LHCN-M2 (cell line): Measurements from ENCODE around the gene TIMM21. TPM values are rescaled to one million over a fixed set of nuclear protein-coding genes. Genes with fewer than 3 reads are reported as not detected.

Source experiments
- DNase-seq: peaks from one replicate; pipeline ENCODE4 v3.0.0-alpha.2; 2012; ENCODE audit warnings: low read depth
- polyA plus RNA-seq: library from polyadenylated mRNA; unstranded; fragments of >200 nt; gene quantifications from one replicate; pipeline ENCODE4 v1.2.1, GENCODE V29; 2012; ENCODE audit warnings: missing spikeins
- total RNA-seq: library from RNA; depleted of rRNA; stranded (reverse); fragments of >200 nt; gene quantifications from 2 replicates; pipeline ENCODE4 v1.2.3, GENCODE V29; 2014; rRNA removed

TIMM21 gene
- total RNA-seq = 41.8 and 51.7 TPM in 2 replicates
- 30.3 TPM for polyA plus RNA-seq

DNA sequence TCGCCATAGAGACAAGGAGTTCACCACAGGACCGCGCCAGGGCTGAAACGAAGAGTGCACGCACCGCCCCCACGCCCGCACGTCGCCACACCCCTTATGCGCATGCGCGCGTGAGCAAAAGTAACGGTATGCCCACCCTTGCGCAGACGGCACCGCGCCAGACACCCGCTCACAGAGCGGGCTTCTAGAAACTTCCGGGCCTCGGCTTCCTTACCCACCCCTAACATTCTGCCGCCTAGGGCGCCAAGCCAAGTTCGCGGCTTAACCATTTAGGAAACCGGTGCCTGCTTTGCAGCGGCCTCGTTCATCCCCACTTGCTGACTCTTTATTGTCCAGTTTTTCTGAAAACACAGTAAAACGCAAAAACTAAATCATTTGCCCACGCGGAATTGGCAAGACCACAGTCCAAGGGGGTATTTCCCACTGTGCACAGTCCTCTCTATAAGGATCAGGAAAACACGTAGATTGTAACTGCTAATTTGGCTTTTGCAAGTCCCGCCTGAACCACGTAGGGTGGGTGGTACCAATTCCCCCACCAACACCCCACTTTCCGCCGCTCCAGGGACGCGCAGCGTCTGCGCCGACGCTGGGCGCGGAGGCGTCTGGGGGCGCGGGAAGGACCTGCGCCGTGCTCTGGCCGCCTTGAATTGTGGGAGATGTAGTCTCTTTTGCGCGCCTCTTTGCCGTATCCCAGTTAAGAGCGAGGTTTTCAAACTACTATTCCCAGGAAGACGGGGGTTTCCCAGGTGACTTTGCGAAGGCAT, at the start of gene TIMM21, which contains the start of gene FBXO15:
Gene TIMM21, plus strand, starts transcription at position 745 of the 764 bp plus-strand sequence. CDS start 286 bp downstream, outside the sequence.
Gene FBXO15, minus strand, starts transcription at position 56 of the 764 bp plus-strand sequence. Its CDS starts 49 bp downstream, at position 7.
- peak; percentile 96 for DNase-seq

DNA sequence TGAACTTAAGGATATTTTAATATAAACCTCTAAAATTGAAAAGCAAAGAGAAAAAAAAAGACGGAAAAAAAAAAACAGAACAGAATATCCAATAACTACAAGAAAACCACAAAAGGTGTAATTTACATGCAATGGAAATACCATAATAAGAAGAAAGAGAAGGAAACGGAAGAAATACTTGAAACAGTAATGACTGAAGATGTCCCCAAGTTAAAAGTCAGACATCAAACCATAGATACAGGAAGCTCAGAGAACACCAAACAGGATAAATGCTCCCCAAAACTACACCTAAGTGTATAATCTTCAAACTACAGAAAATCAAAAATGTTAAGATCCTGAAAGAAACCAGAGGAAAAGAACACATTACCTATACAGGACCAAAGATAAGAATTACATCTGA, 39.9 kb upstream of the TIMM21 start:
- DNase-seq = no peak

GRCh38 chr18:74110149-74110548, 38.2 kb upstream of the TIMM21 start:
- no peak for DNase-seq

GRCh38 chr18:74110976-74111375, 37.3 kb upstream of the TIMM21 start:
- no peak for DNase-seq

DNA sequence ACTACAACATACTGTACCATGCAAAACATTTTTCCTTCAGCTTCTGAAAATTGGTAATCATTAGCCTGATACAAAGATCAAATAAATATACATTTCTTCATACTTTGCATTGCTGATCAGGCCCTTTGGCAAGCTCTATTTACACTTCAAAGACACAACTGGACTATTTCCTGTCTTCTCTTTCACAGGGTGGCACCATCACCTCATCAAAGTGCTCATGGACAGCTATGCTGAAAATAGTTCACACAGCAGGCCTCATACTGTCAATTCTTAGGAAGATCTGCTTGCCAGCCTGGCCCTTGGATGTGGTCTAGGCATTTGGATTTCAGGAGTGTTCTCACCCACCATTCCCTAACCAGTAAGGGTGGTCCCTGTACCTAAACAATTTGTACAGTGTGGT, 34.6 kb upstream of the TIMM21 start:
- DNase-seq = no peak

GRCh38 chr18:74114116-74114515, 34.2 kb upstream of the TIMM21 start:
- DNase-seq = no peak

- peak; percentile 33 for DNase-seq
Measured at GRCh38 chr18:74115046-74115445, 33.3 kb upstream of the TIMM21 start.

DNA sequence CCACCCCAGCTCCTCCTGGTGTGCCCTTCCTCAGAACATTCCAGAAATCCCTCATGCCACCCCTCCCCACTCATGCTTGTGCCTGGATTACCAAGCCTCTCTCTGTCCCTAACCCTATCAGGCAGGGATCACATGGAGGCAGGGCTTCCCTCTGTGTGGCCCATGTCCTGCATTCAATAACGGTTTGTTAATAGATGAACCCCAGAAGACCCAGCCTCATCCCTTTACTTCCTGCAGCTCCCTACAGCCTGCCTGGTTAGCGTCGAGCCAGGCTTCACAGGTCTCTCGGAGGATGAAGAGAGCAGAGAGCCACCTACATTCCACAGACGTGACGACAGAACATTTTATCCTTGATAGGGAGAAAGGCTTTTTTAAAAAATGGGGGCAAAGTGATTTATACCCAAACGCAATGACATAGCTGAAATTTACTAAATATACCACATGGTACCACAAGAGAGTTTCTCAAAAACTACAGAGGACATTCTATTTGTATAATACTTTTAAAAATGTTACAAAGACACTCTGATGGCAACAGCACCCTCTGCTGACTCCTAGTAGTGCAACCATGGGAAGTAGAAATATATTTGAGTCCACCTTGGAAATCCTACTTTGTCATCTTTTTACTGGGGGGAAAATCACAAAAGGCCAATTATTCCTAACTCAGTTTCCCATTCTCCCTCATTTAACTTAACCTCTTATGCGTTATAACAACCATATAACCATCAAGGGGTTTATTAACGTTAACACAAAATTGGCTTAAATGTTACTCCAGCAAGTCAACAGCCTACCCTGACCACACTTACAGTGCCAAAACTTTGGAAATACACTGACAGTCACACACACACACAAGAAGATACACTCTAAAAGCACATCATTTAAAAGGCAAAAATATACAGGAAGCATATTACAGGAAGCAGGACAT, 31.4 kb upstream of the TIMM21 start:
- DNase-seq = peak; percentile 25

- no peak for DNase-seq
Measured at GRCh38 chr18:74123200-74123599, 25.1 kb upstream of the TIMM21 start.

GRCh38 chr18:74124642-74125041, 23.7 kb upstream of the TIMM21 start:
- no peak for DNase-seq

DNA sequence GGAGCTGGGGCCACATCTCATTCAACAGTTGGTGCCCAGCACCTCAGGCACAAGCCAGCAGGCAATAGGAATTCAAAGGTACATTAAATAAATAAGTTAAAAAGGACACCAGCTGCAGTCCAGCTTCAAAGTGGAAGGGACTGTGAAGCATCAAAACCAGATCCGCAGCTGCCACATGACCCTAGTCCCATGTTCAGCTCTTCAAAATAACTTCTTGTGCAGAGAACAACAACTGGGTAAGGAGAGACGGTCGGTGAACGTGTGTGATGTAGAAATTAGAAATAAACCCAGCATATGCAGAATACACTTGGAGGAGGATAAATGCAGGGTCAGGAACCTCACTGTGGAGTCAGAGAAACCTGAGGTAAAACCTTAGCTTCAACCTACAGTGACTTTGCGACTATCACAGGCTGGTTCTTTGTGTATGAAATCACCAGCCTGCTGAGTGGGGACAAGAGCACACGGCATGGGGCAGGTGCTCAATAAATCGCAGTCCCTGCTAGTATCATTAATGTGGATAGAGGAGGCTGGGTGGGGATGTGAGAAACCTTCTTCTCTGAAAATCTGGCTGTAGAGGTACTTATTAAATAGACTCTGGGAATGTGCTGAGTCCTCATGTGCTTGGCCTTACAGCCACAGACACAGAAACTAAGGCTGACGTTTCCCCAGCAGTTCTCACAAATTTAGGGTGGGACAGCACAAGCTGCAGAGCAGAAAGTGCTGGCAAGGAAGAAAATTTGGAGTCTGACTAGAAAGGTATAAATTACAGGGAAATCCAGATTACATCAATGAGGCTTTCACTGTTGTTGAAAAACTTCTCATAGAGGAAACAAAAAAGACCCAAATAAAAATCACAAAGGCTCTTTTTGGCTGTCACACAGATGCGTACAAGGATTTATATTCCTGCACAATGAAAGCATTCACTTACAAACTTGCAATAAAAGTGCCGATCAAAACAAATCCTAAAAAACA, 21.4 kb upstream of the TIMM21 start:
- DNase-seq = no peak

DNA sequence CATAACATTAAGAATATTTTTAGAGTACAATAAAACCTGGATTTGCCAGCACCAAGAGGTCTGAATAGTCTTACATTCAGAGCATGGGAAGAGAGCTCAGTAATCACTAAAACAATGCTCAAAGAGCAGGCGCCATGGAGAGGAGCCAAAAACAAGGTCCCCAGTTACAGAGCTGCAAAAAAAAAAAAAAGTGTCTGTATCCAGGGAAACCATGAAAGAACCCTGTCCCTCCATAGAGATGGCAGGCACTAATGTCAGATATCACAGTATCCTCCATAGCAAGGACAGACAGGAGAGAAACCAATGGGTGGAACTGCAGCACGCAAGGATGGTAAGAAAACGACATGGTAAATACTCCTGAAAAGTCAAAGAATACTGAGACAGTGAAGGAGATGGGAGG, 20.2 kb upstream of the TIMM21 start:
- no peak for DNase-seq

DNA sequence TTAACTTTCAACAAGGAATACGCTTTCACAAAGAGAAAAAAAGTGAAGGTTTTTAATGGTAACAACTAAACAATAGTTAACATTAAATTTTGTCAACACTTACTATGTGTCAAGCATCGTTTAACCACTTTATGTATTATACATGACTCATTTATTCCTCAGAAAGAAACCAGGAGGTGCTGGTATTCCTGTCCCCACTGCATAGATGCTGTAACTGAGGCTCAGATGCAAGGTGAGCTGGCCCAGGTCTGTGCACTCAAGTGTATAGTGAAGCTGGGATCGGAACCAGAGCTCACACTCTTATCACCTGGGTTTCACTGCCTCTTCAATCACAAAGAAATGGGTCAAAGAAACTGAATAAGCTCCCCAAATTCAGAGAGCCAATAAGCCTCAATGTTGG, 17.2 kb upstream of the TIMM21 start:
- DNase-seq = no peak

DNA sequence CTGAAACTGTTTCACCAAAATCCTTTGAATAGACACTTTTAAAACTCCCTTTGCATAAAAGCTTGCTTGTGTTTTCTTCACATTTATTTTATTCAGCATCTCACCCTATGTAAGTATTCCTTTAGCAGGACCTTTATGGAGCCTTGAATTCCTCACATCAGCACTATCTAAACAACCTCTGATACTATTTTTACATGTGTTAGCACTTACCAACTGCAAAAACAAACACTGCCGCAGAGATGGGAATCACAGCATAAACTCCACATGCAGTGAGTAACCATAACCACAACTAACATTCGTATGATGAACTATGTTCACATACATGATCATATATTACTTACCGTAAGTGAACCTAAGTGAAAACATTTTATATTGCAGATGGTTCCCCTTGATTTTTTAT, 16.1 kb upstream of the TIMM21 start:
- no peak for DNase-seq

DNA sequence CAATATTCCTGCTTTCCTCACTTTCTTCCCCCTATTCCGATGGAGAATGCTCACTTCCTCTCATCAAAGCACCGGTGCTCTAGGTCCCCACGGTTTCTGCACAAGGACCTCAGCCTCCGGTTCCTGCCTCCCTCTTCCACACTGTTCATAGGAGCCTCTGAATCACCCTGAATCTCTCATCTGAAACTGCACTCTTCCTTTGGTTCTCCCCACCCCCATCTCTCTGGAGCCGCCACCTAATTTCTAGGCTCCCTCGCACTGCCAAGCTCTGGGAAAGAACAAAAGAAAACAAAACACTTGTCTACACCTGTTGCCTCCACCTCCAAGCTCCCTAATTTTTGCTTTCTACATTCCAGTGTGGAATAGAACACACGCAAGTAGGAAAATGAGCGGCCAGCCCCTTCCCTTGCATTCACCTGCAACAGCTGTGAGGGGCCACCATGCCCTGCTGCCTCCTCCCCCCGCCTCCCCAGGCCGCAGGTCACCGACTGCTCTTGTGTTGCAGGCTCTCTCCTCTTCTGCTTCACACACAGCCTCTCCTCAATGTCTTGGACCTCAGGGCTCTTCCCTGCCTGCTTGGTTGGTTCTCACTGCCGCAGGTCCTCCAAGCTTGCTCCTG, 10.3 kb upstream of the TIMM21 start:
- no peak for DNase-seq

DNA sequence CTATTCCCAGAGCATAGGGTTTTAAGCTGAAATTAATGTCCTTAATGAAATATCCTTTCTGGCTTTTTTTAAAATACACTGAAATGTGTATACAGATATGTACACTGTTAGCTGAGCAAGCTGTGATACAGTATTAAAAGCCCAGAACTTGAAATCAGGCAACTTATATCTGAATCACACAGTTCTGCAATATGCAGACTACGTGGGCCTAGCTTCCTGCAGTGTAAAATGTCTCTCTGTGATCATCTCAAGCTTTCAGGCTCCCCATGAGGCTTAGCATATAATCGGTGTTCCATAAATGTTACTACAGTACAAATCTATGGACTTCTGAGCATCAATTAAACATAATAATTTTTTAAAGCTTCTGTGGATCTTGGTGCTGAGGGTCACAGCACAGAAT, 8.9 kb upstream of the TIMM21 start:
- no peak for DNase-seq

- DNase-seq = peak; percentile 55
Measured at GRCh38 chr18:74139888-74140287, 8.4 kb upstream of the TIMM21 start.

DNA sequence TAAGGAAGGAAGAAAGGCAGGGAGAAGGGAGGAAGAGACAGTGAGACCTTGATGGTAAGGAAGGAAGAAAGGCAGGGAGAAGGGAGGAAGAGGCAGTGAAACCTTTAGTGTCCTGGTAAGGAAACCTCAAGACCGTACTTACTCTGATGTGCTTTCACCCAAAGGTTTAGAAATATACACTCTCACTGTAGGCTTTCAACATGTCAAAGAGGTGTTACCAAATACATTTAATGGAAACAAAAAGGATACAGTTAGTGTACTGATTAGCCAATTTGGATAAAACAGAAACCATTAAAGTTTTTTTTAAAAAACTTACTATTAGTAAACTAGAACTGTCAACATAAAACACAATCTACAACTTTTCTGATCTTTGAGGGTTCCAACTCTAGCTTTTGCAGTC, 7.7 kb upstream of the TIMM21 start:
- DNase-seq = no peak

DNA sequence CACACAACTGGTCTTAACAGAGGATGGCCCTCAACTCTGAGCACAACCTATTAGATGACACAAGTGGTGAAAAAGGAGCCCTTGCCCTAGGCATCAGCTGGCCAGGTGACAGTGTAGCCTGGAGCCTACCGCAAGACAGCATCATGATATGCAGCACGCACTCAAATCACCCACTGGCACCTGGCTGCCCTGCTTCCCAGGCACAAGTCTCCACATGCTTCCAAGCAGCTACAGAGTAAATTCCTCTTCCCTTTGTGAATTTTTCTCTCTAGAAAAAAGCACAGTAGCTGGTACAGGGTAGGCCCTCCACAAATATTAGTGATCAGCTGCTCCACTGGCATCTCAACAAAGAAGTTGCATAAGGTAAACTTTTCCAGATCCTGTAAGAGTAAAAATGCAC, 6.7 kb upstream of the TIMM21 start:
- no peak for DNase-seq

GRCh38 chr18:74142252-74142651, 6.1 kb upstream of the TIMM21 start:
- DNase-seq = no peak

DNA sequence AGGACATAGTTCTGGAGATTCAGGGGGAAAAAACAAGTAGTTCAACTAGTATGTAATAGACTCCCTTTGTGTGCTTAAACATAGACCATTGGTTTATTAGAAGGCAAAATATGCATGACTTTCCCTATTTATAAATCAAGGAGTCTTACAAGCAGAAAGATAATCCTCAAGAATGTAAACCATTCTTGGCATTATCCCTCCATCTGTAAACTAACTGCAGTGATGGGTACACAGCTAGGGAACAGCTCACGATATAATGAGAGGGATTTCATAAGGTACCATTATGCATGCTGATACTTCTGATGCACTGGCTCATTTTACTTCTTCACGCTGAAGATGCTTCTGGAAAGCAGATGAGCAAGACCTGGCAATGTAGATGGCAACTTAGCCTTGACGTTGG, 1.6 kb upstream of the TIMM21 start:
- no peak for DNase-seq
